ENCODE results near the gene CEP104. TPM values are rescaled to one million over a fixed set of nuclear protein-coding genes. Genes with fewer than 3 reads are reported as not detected.

CEP104 gene
- polyA plus RNA-seq, 3 donors = 8.3 to 25.1 (median 13.0) TPM

- Mint-ChIP-seq H3K4me3 (no peak overlapping the region), H3K36me3 (peaks cover 6% of the 10 kb centered on the region in 2 donors), H3K27ac (no peak overlapping the region), H3K27me3 (ENCODE audit: low read depth in 3 of 3) (peaks cover 4 to 10% (median 8%) of the 10 kb centered on the region in 3 donors), H3K4me1 (no peaks in the 10 kb centered on the region), H3K9me3 (peaks cover 3 to 20% (median 16%) of the 10 kb centered on the region in 7 donors)
- Histone ChIP-seq H3K4me1 (ENCODE audit: control insufficient read depth in 1 of 2, insufficient read depth in 2 of 2, low read length in 2 of 2) (no peaks in the 10 kb centered on the region), H3K9ac (ENCODE audit: insufficient read depth, low read length, poor library complexity, severe bottlenecking) (no peak overlapping the region), H3K27me3 (ENCODE audit: control insufficient read depth in 2 of 2, insufficient read depth in 2 of 2, low read length in 2 of 2) (no peaks in the 10 kb centered on the region), H3K4me2 (replicated peaks; ENCODE audit: extremely low read depth, low read length, poor library complexity, severe bottlenecking) (no peak overlapping the region), H3K27ac (ENCODE audit: low read depth in 1 of 2, low read length in 2 of 2) (no peak overlapping the region), H4K20me1 (ENCODE audit: insufficient read depth, low read length) (no peaks in the 10 kb centered on the region), H3K36me3 (replicated peaks in 1 of 2; ENCODE audit: control insufficient read depth in 1 of 2, insufficient read depth in 2 of 2, low read length in 2 of 2) (peaks cover 3 to 9% of the 10 kb centered on the region in 2 donors), H2AFZ (ENCODE audit: insufficient read depth, low read depth, low read length, poor library complexity, severe bottlenecking) (no peak overlapping the region), H3K79me2 (ENCODE audit: insufficient read depth, low read length) (no peaks in the 10 kb centered on the region), H3K4me3 (replicated peaks in 1 of 3; ENCODE audit: low read depth in 2 of 3, low read length in 3 of 3) (no peak overlapping the region), H3K9me3 (replicated peaks in 1 of 2; ENCODE audit: control insufficient read depth in 1 of 2, insufficient read depth in 1 of 2, low read length in 2 of 2) (peaks cover 0 to 8% of the 10 kb centered on the region in 2 donors)
- DNase-seq = no peak
- intact Hi-C loops (cut with micrococcal nuclease) = no loop called here
- 84% methylated on average over 3 of the region's 7 CpGs for WGBS (ENCODE audit: insufficient coverage)
- TF ChIP-seq CTCF (IDR thresholded peaks at IDR 0.05) = no peak
These were observed 47.3 kb downstream of the CEP104 start for GRCh38 chr1:3809680-3810079.

- peaks cover 7 to 19% (median 11%) of the 10 kb centered on the region in 3 donors for H3K27me3 Mint-ChIP-seq (ENCODE audit: low read depth in 3 of 3)
- no peaks in the 10 kb centered on the region for H3K36me3 ChIP-seq (replicated peaks in 1 of 2; ENCODE audit: control insufficient read depth in 1 of 2, insufficient read depth in 2 of 2, low read length in 2 of 2)
- peaks cover 3% of the 10 kb centered on the region for H3K4me1 Mint-ChIP-seq
- H3K9ac ChIP-seq (ENCODE audit: insufficient read depth, low read length, poor library complexity, severe bottlenecking) = no peak overlapping the region
- TF ChIP-seq CTCF (IDR thresholded peaks at IDR 0.05) = no peak
- no peak overlapping the region for H3K4me3 ChIP-seq (replicated peaks in 1 of 3; ENCODE audit: low read depth in 2 of 3, low read length in 3 of 3)
- WGBS (ENCODE audit: insufficient coverage) = no CpG with 5 or more reads among the region's 5 CpGs
- H3K9me3 Mint-ChIP-seq = peaks cover 3 to 20% (median 16%) of the 10 kb centered on the region in 7 donors
- no peak for DNase-seq
- H3K36me3 Mint-ChIP-seq = no peaks in the 10 kb centered on the region
- intact Hi-C loops (cut with micrococcal nuclease) = no loop called here
- H3K4me1 ChIP-seq (ENCODE audit: control insufficient read depth in 1 of 2, insufficient read depth in 2 of 2, low read length in 2 of 2) = no peaks in the 10 kb centered on the region
- H3K9me3 ChIP-seq (replicated peaks in 1 of 2; ENCODE audit: control insufficient read depth in 1 of 2, insufficient read depth in 1 of 2, low read length in 2 of 2) = peaks cover 0 to 8% of the 10 kb centered on the region in 2 donors
- H3K27me3 ChIP-seq (ENCODE audit: control insufficient read depth in 2 of 2, insufficient read depth in 2 of 2, low read length in 2 of 2) = no peaks in the 10 kb centered on the region
- H2AFZ ChIP-seq (ENCODE audit: insufficient read depth, low read depth, low read length, poor library complexity, severe bottlenecking) = no peak overlapping the region
- no peaks in the 10 kb centered on the region for H3K79me2 ChIP-seq (ENCODE audit: insufficient read depth, low read length)
- no peak overlapping the region for H3K4me2 ChIP-seq (replicated peaks; ENCODE audit: extremely low read depth, low read length, poor library complexity, severe bottlenecking)
- H3K4me3 Mint-ChIP-seq = no peak overlapping the region
- H3K27ac Mint-ChIP-seq = no peak overlapping the region
- no peak overlapping the region for H3K27ac ChIP-seq (ENCODE audit: low read depth in 1 of 2, low read length in 2 of 2)
- H4K20me1 ChIP-seq (ENCODE audit: insufficient read depth, low read length) = no peaks in the 10 kb centered on the region
These were observed 49.2 kb downstream of the CEP104 start for GRCh38 chr1:3807769-3808168.
